Measurements from ENCODE around the gene DYNLL1.
"Not testable (repeated sequence)": the region's sequence is repeated elsewhere in the genome, so short reads cannot be mapped to it uniquely, and the experiment has no call there.

DYNLL1 gene

DNA sequence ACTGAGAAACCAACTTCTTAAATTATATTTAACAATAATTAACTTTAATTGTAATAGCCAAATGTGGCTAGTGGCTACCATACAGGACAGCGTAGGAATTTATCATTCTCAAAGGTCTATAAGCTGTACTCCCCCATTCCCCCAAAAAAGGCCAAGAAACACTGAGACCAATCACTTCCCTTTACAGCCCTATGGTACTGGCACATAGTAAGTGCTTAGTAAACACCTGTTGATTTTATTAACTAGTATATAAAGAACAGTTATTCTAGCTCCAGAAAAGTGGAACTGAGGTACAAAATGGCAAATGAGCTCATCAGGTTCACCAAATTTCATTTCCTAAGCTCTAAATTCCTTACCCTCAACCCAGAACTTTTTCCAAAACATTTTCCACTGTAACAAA, 20.3 kb upstream of the DYNLL1 start:
- DNase-seq: no peak

GRCh38 chr12:120479458-120479857, 16.5 kb upstream of the DYNLL1 start:
- DNase-seq: no peak

DNA sequence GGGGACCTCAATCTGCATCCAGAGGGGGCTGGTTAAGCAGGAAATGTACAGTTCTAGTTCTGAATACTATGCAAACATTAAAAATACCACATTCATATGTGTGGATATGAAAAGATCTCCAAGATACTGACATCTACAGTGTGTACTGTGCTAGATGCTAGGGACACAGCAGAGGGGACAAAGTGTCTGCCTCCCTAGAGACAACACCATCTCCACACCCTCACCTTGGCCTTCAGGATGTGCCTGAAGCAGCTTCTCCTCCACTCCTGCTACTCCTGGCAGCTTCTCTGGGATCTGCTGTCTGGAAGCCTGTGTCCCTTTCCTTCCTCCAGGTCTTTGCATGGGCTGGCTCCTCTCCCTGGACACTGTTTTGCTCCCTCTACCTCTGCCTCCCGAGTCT, 15.7 kb upstream of the DYNLL1 start:
- DNase-seq: no peak

GRCh38 chr12:120481022-120481767, 14.7 kb upstream of the DYNLL1 start:
- DNase-seq: no peak

DNA sequence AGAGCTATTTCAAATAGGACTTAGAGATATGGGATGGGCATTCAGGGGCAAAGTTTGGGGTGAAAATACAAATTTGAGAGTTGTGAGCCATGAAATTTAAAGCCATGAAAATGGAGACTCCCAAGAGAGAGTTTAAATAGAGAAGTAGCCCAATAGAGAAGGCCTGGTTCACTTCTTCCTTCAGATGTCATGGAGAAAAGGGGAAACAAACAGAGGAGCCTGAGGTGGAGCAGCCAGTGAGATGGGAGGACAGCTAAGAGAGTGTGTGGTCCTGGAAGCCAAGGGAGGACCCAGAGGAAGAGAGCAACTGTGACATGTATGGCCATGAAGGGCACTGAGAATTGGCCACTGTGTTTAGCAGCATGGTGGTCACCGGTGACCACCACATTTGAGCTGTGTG, 12.3 kb upstream of the DYNLL1 start:
- no peak for DNase-seq

GRCh38 chr12:120485961-120486881, 9.7 kb upstream of the DYNLL1 start:
- no peak for DNase-seq

DNA sequence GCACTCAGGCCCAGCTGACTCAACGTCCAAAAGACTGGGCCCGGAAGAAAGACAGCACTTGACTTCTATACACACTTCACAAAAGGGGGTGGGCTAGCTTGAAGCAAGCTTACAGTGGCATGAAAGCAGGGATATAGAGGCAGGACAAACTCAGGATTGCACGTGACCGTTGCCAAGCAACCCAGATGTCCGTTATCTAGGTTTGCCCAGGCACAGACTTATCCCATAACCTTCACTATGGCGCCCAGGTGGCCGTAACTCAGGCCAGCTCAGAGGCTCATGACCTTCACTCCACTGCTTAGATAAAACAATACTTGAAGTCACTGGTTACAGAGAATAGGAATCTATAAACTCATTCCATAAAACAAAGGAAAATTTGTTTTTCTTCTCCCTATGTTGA, 8.4 kb upstream of the DYNLL1 start:
- not testable (repeated sequence) for DNase-seq

- no peak for DNase-seq
Observed at GRCh38 chr12:120488057-120488640, 7.8 kb upstream of the DYNLL1 start.

GRCh38 chr12:120489018-120489417, 6.9 kb upstream of the DYNLL1 start:
- no peak for DNase-seq

DNA sequence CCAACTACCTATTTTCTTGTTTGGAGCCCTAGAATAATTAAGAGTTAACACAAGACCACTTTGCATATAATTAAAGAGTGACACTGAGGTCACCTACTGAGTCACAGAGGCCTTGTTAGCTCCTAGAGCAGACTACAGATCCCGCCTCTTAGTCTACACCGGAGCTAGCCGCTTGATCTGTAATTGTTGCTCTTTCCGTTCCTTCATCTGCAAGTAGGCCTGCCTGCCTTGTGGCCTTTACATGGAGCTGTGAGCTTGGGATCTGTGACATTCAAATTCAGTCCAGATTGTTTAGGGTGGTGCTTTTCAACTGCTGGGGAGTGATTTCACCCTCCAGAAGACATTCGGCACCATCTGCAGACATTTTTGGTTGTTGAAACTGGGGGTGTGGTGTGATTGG, 5.6 kb upstream of the DYNLL1 start:
- no peak for DNase-seq

- DNase-seq: no peak
Observed at GRCh38 chr12:120490833-120491512, 4.9 kb upstream of the DYNLL1 start.

DNA sequence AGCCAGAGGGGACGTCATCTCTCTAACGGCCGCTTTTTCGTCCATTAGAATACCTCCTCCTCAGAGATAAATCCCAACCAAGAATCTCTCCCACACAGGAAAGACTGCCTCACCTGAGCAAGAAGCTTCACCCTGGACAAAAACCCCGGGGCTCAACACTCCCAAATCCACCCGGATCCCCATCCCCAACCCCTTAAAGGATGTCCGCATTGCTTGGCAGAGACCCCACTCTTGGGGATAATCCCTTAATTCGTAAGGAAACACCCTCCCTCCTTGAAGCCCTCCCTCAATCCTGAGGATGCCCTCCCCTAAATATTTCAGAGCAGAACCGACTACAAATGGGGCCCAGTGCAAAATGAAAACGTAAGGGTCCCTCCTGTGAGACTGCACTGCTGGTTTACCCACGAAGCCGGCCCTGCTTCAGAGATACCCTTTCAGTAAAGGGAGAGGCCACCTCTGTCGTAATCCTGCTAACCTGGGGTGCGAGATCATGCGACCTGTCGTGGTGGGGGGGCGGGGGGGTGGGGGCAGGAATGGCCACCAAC, 655 bp upstream of the DYNLL1 start:
- no peak for DNase-seq

DNA sequence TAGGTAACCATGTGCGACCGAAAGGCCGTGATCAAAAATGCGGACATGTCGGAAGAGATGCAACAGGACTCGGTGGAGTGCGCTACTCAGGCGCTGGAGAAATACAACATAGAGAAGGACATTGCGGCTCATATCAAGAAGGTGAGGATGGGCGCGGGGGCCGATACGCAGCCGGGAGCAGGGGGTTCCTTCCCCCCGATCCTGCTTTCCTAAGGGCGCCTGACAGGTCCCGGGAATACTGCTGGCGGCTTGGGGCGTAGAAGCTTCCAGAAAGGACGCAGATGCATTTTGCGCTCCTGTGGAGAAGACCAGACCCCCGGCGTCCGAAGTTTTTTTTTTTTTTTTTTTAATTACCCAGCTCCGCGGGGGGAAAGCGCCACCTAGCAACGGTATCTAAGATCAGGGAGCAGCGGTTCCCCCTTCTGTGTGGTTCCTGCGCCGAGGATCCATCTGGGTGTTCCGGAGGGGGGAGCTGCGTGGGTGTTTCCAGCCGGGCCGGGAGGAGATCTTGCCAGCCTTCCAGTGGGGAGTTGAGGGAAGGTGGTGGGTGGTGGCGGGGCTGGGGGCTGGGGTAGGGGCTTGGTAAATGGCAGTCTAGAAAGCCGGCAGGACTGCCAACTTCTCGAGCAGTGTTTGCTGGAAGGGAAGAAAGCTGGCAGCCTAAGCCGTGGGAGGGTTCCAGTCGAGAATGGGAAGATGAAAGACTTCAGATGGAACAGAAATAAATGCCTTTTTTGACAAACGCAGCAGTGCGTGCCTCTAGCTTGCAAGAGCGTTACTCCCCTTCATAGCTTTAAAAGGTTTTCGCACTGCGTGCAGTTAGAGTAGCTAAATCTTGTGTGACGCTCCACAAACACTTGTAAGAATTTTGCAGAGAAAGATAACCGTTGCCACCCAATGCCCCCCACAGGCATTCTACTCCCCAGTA, 764 bp downstream of the DYNLL1 start:
- peak; percentile 43 for DNase-seq

- DNase-seq: no peak
Observed at GRCh38 chr12:120497524-120498150, 1.7 kb downstream of the DYNLL1 start.

DNA sequence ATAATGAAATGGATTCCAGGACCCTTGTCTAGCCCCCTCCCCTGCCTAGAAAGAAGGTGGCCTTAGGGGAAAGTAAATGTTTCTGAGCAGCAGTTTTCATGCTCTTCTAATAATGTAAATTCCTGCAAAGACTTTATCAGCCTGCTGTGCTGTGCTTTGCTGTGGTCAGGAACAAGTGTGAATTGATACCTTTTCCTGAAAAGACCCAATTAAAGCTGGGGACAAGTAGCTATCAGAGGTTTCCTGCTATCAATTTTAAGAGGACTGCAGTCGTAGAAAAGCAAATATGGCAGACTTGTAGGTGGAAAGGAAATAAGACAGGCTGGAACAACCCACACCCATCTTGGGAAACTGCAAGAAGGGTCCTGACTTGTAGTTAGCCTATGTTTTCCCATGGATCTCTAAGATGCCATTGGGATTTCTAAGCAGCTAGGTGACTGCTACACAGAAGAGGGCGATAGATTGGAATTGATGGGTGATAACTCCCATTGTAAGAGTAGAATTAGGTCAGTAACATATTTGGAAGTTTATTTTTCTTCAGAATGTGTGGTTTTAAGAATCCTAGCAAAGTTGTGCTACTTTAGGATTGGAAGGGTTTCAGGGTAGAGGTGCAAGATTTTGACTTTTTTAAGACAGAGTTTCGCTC, 3.1 kb downstream of the DYNLL1 start:
- no peak for DNase-seq

DNA sequence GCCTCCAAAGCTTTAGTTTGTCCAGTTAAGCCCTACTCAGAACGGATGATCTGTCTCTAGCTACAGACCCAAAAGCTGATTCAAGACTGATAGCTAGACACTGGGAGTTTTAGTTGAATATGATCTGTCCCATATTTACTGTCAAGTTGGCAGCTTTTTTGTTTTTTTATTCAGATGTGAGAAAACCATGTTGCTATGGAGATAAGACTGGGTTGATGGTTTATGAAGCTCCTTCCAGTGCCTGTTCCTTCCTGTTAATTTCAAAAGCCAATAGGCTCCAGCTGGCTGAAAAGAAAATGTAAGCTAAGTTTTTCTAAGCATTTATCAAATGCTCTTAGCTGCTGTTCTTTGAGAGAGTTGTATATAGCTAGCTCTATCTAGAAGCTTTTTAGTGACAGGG, 4.7 kb downstream of the DYNLL1 start:
- DNase-seq: no peak

GRCh38 chr12:120504587-120504986, 8.7 kb downstream of the DYNLL1 start:
- no peak for DNase-seq

- DNase-seq: no peak
Observed at GRCh38 chr12:120508537-120508936, 12.6 kb downstream of the DYNLL1 start.

DNA sequence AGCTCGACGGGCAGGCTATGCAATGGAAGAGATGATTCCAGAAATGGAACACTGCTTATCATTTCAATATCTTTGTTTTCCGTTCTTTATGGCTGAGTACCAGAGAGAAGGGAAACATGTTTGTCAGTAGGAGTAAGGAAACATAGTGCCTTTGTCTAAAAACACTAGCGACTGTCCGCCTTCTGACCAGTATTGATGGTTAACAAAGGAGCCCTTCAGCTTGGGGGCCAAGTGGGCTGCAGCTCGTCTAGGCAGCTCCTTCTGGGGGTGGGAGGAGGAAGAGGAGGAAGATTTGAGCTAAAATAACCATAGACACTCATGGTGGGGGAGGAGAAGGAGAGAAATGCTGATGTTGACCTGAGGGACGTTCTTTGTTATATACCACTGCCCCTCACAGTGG, 18.1 kb downstream of the DYNLL1 start:
- no peak for DNase-seq

- DNase-seq: no peak
Observed at GRCh38 chr12:120515496-120515895, 19.6 kb downstream of the DYNLL1 start.

DNA sequence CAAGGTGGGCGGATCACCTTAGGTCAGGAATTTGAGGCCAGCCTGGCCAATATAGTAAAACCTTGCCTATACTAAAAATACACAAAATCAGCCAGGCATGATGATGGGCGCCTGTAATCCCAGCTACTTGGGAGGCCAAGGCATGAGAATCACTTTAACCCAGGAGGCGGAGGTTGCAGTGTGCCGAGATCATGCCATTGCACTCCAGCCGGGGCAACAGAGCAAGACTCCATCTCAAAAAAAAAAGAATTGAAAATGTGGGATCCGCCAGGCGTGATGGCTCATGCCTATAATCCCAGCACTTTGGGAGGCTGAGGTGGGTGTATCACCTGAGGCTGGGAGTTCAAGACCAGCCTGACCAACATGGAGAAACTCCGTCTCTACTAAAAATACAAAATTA, 23.4 kb downstream of the DYNLL1 start:
- not testable (repeated sequence) for DNase-seq

Data from NCI-H226 (cell line).